ENCODE measurements around the gene FAM53B.
A peak's percentile ranks its signal among the peaks of the same experiment; 100 is the strongest.

FAM53B gene

GRCh38 chr10:124697837-124698544 is 46.2 kb downstream of the FAM53B start:
- no peak for TF ChIP-seq EZH2phosphoT487 (IDR thresholded peaks at IDR 0.05; ENCODE audit: low read length)
- TF ChIP-seq CTCF (IDR thresholded peaks at IDR 0.05; ENCODE audit: low read length), result no peak
- TF ChIP-seq EZH2 (optimal IDR thresholded peaks at IDR 0.05; ENCODE audit: low read depth, low read length), result no peak
- Histone ChIP-seq H3K9me2 (replicated peaks; ENCODE audit: insufficient read depth, low read length) (no peaks in the 10 kb centered on the region), H3K36me3 (replicated peaks; ENCODE audit: insufficient read depth, low read length) (no peaks in the 10 kb centered on the region), H3K27me3 (replicated peaks; ENCODE audit: insufficient read depth, low read length) (no peaks in the 10 kb centered on the region), H3K4me3 (ENCODE audit: low read length) (no peak overlapping the region), H2AFZ (ENCODE audit: low read length) (no peak overlapping the region), H3K9ac (ENCODE audit: low read length) (no peak overlapping the region), H3K4me1 (ENCODE audit: low read length) (peaks cover 63% of the 10 kb centered on the region), H3K27ac (ENCODE audit: low read length) (peak overlapping the region; percentile 97; the same call in 1 of the 2 replicates), H3F3A (ENCODE audit: insufficient read depth, low read length) (peaks cover 13% of the 10 kb centered on the region), H3K79me2 (ENCODE audit: low read length) (peaks cover 71% of the 10 kb centered on the region), H3K9me3 (replicated peaks; ENCODE audit: insufficient read depth, low read length) (no peaks in the 10 kb centered on the region), H4K20me1 (ENCODE audit: insufficient read depth, low read length) (no peaks in the 10 kb centered on the region), H3K4me2 (ENCODE audit: low read depth, low read length) (peak overlapping the region; percentile 92; the same call in 1 of the 2 replicates)
- DNase-seq, result no peak

GRCh38 chr10:124697443-124697836 is 46.7 kb downstream of the FAM53B start:
- peak overlapping the region; percentile 70; the same call in 1 of the 2 replicates for H3K9ac ChIP-seq (ENCODE audit: low read length)
- H3F3A ChIP-seq (ENCODE audit: insufficient read depth, low read length), result peaks cover 13% of the 10 kb centered on the region
- no peak overlapping the region for H3K4me3 ChIP-seq (ENCODE audit: low read length)
- no peaks in the 10 kb centered on the region for H4K20me1 ChIP-seq (ENCODE audit: insufficient read depth, low read length)
- H3K27ac ChIP-seq (ENCODE audit: low read length), result peak overlapping the region; percentile 97
- no peaks in the 10 kb centered on the region for H3K9me3 ChIP-seq (replicated peaks; ENCODE audit: insufficient read depth, low read length)
- no peak overlapping the region for H2AFZ ChIP-seq (ENCODE audit: low read length)
- no peak for DNase-seq
- H3K4me2 ChIP-seq (ENCODE audit: low read depth, low read length), result peak overlapping the region; percentile 92
- no peaks in the 10 kb centered on the region for H3K9me2 ChIP-seq (replicated peaks; ENCODE audit: insufficient read depth, low read length)
- peaks cover 71% of the 10 kb centered on the region for H3K79me2 ChIP-seq (ENCODE audit: low read length)
- H3K27me3 ChIP-seq (replicated peaks; ENCODE audit: insufficient read depth, low read length), result no peaks in the 10 kb centered on the region
- peaks cover 58% of the 10 kb centered on the region for H3K4me1 ChIP-seq (ENCODE audit: low read length)
- H3K36me3 ChIP-seq (replicated peaks; ENCODE audit: insufficient read depth, low read length), result no peaks in the 10 kb centered on the region
- no peak for TF ChIP-seq EZH2phosphoT487 (IDR thresholded peaks at IDR 0.05; ENCODE audit: low read length)
- no peak for TF ChIP-seq EZH2 (optimal IDR thresholded peaks at IDR 0.05; ENCODE audit: low read depth, low read length)
- no peak for TF ChIP-seq CTCF (IDR thresholded peaks at IDR 0.05; ENCODE audit: low read length)

- TF ChIP-seq CTCF (IDR thresholded peaks at IDR 0.05; ENCODE audit: low read length), result no peak
- no peak for TF ChIP-seq EZH2 (optimal IDR thresholded peaks at IDR 0.05; ENCODE audit: low read depth, low read length)
- TF ChIP-seq EZH2phosphoT487 (IDR thresholded peaks at IDR 0.05; ENCODE audit: low read length), result no peak
- Histone ChIP-seq H3K27ac (ENCODE audit: low read length) (peak overlapping the region; percentile 97), H4K20me1 (ENCODE audit: insufficient read depth, low read length) (no peaks in the 10 kb centered on the region), H3K79me2 (ENCODE audit: low read length) (peaks cover 71% of the 10 kb centered on the region), H3K4me3 (ENCODE audit: low read length) (peak overlapping the region; percentile 37), H3K9ac (ENCODE audit: low read length) (peak overlapping the region; percentile 70), H3K4me2 (ENCODE audit: low read depth, low read length) (peak overlapping the region; percentile 92), H3F3A (ENCODE audit: insufficient read depth, low read length) (peaks cover 13% of the 10 kb centered on the region), H3K9me2 (replicated peaks; ENCODE audit: insufficient read depth, low read length) (no peaks in the 10 kb centered on the region), H2AFZ (ENCODE audit: low read length) (peak overlapping the region; percentile 85), H3K4me1 (ENCODE audit: low read length) (peaks cover 51% of the 10 kb centered on the region), H3K27me3 (replicated peaks; ENCODE audit: insufficient read depth, low read length) (no peaks in the 10 kb centered on the region), H3K9me3 (replicated peaks; ENCODE audit: insufficient read depth, low read length) (no peaks in the 10 kb centered on the region), H3K36me3 (replicated peaks; ENCODE audit: insufficient read depth, low read length) (no peaks in the 10 kb centered on the region)
- DNase-seq, result peak; percentile 83
Measured at GRCh38 chr10:124696446-124697392, 47.5 kb downstream of the FAM53B start.

Data from MM.1S (cell line).